ENCODE data around the gene TNK2. TPM values are rescaled to one million over a fixed set of nuclear protein-coding genes. Genes with fewer than 3 reads are reported as not detected.

TNK2 gene
- polyA plus RNA-seq, 1 donor (not counting 4 experiments of a cell fraction or from before 2014, with no cell fraction given): 15.8 TPM

- Histone ChIP-seq H3K36me3 (ENCODE audit: control insufficient read depth in 2 of 2, extremely low read depth in 1 of 2, insufficient read depth in 2 of 2, low read length in 2 of 2) (peaks cover 35 to 47% of the 10 kb centered on the region in 2 experiments), H3K27ac (ENCODE audit: control insufficient read depth, insufficient read depth, low read length) (no peak overlapping the region), H2AFZ (ENCODE audit: control insufficient read depth, low read length) (no peak overlapping the region), H3K9me1 (ENCODE audit: control insufficient read depth, extremely low read depth, insufficient read depth, low read length) (peaks cover 3% of the 10 kb centered on the region), H3K79me2 (ENCODE audit: control insufficient read depth, insufficient read depth, low read length) (peaks cover 13% of the 10 kb centered on the region), H3K27me3 (ENCODE audit: control insufficient read depth, extremely low read depth, insufficient read depth, low read length) (no peaks in the 10 kb centered on the region), H3K4me3 (ENCODE audit: control insufficient read depth in 2 of 3, extremely low read depth in 1 of 3, insufficient read depth in 2 of 3, low read depth in 1 of 3, low read length in 3 of 3) (no peak overlapping the region), H3K4me2 (ENCODE audit: control insufficient read depth, extremely low read depth, insufficient read depth, low read depth, low read length) (no peak overlapping the region), H3K9ac (ENCODE audit: control insufficient read depth, extremely low read depth, insufficient read depth, low read length) (no peak overlapping the region), H3K9me3 (ENCODE audit: control insufficient read depth, low read depth, low read length) (no peaks in the 10 kb centered on the region), H3K4me1 (ENCODE audit: control insufficient read depth, extremely low read depth, insufficient read depth, low read length) (peaks cover 13% of the 10 kb centered on the region), H4K20me1 (ENCODE audit: control insufficient read depth, extremely low read depth, insufficient read depth, low read length) (no peaks in the 10 kb centered on the region)
- no peak for DNase-seq (ENCODE audit: low read depth, low spot score)
- TF ChIP-seq CTCF (optimal IDR thresholded peaks at IDR 0.05 in 1 of 3, IDR thresholded peaks at IDR 0.05 in 1 of 3, conservative IDR thresholded peaks at IDR 0.05 in 1 of 3; ENCODE audit: extremely low read depth in 1 of 3, insufficient read depth in 2 of 3, low read length in 3 of 3) (no peak), EZH2 (IDR thresholded peaks at IDR 0.05; ENCODE audit: low read length) (no peak)
- FAIRE-seq: no peak
- dilution Hi-C loops (cut with MboI; ENCODE audit: extremely low pct_ligation_motif_present, low sequenced_read_pairs): no loop called here
Observed at GRCh38 chr3:195883160-195883559, 25.2 kb downstream of the TNK2 start.

- FAIRE-seq: no peak
Observed at GRCh38 chr3:195882002-195882441, 26.3 kb downstream of the TNK2 start.

More at GRCh38 chr3:195882002-195882441, 26.3 kb downstream of the TNK2 start:
- peaks cover 38 to 48% of the 10 kb centered on the region in 2 experiments for H3K36me3 ChIP-seq (ENCODE audit: control insufficient read depth in 2 of 2, extremely low read depth in 1 of 2, insufficient read depth in 2 of 2, low read length in 2 of 2)
- no peak overlapping the region for H2AFZ ChIP-seq (ENCODE audit: control insufficient read depth, low read length)
- no peak overlapping the region for H3K4me3 ChIP-seq (ENCODE audit: control insufficient read depth in 2 of 3, extremely low read depth in 1 of 3, insufficient read depth in 2 of 3, low read depth in 1 of 3, low read length in 3 of 3)
- peaks cover 13% of the 10 kb centered on the region for H3K4me1 ChIP-seq (ENCODE audit: control insufficient read depth, extremely low read depth, insufficient read depth, low read length)
- H4K20me1 ChIP-seq (ENCODE audit: control insufficient read depth, extremely low read depth, insufficient read depth, low read length): no peaks in the 10 kb centered on the region
- no peak overlapping the region for H3K9ac ChIP-seq (ENCODE audit: control insufficient read depth, extremely low read depth, insufficient read depth, low read length)
- H3K27ac ChIP-seq (ENCODE audit: control insufficient read depth, insufficient read depth, low read length): no peak overlapping the region
- dilution Hi-C loops (cut with MboI; ENCODE audit: extremely low pct_ligation_motif_present, low sequenced_read_pairs): no loop called here
- no peaks in the 10 kb centered on the region for H3K9me3 ChIP-seq (ENCODE audit: control insufficient read depth, low read depth, low read length)
- no peak overlapping the region for H3K4me2 ChIP-seq (ENCODE audit: control insufficient read depth, extremely low read depth, insufficient read depth, low read depth, low read length)
- H3K9me1 ChIP-seq (ENCODE audit: control insufficient read depth, extremely low read depth, insufficient read depth, low read length): peaks cover 3% of the 10 kb centered on the region
- TF ChIP-seq CTCF (optimal IDR thresholded peaks at IDR 0.05 in 1 of 3, IDR thresholded peaks at IDR 0.05 in 1 of 3, conservative IDR thresholded peaks at IDR 0.05 in 1 of 3; ENCODE audit: extremely low read depth in 1 of 3, insufficient read depth in 2 of 3, low read length in 3 of 3): no peak
- TF ChIP-seq EZH2 (IDR thresholded peaks at IDR 0.05; ENCODE audit: low read length): no peak
- DNase-seq (ENCODE audit: low read depth, low spot score): no peak
- no peaks in the 10 kb centered on the region for H3K27me3 ChIP-seq (ENCODE audit: control insufficient read depth, extremely low read depth, insufficient read depth, low read length)
- H3K79me2 ChIP-seq (ENCODE audit: control insufficient read depth, insufficient read depth, low read length): peaks cover 6% of the 10 kb centered on the region

Measured in keratinocyte (primary cell).